Measurements from ENCODE around the gene CYP4F12. TPM values are rescaled to one million over a fixed set of nuclear protein-coding genes. Genes with fewer than 3 reads are reported as not detected.
A peak's percentile ranks its signal among the peaks of the same experiment; 100 is the strongest.
"Not testable (repeated sequence)": the region's sequence is repeated elsewhere in the genome, so short reads cannot be mapped to it uniquely, and the experiment has no call there.

Gene CYP4F12
- total and polyA plus RNA-seq, 4 donors = 2.2 to 7.6 (median 6.0) TPM

- Histone ChIP-seq H3K36me3 (ENCODE audit: control insufficient read depth, insufficient read depth, low read length) (no peaks in the 10 kb centered on the region), H3K27ac (ENCODE audit: low read depth, low read length) (no peak overlapping the region), H3K9me3 (ENCODE audit: control insufficient read depth, insufficient read depth, low read length) (no peaks in the 10 kb centered on the region), H3K27me3 (ENCODE audit: control insufficient read depth, insufficient read depth, low read length) (peaks cover 4% of the 10 kb centered on the region), H3K4me1 (ENCODE audit: control insufficient read depth, insufficient read depth, low read length) (peaks cover 11% of the 10 kb centered on the region), H3K4me3 (ENCODE audit: low read depth, low read length) (no peak overlapping the region)
- 69% methylated on average over 3 of the region's 4 CpGs for WGBS (ENCODE audit: insufficient coverage)
- no peak for DNase-seq (ENCODE audit: low read depth in 4 of 6, low spot score in 6 of 6)
These were observed 3.0 kb upstream of the CYP4F12 start for GRCh38 chr19:15669891-15670290.

GRCh38 chr19:15671237-15671821, 1.6 kb upstream of the CYP4F12 start:
- H3K4me3 ChIP-seq (ENCODE audit: low read depth, low read length) = no peak overlapping the region

DNA sequence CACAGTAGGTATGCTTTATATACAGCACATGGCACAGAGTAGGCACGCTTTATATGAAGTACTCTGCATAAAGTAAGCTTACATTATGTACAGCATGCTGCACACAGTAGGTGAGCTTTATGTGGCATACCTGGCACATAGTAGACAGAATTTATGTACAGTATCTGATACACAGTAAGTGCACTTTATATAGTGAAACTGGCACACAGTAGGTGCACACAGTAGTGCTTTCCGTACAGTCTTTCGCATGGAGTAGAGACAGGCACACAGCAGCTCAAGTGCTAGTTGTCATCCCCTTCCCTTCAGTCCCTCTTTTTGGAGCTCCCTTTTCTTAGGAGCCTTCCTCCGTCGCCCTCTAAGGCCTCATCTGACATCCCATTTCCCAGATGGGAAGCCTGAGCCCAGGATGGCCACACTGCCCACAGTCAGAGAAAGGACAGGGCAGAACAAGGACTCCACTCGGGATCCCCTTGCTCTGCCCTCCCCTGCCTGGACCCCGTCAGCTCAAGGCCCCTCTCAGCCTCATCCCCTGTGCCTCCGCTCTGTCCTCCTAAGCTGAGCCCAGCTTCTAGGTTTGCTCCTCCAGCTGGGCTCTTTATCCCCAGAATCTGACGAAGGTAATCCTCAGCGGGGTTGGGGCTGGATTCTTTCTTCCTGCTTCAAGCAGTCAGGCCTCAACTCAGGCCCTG, 852 bp upstream of the CYP4F12 start:
- Histone ChIP-seq H3K9me3 (ENCODE audit: control insufficient read depth, insufficient read depth, low read length) (no peaks in the 10 kb centered on the region), H3K4me1 (ENCODE audit: control insufficient read depth, insufficient read depth, low read length) (peaks cover 11% of the 10 kb centered on the region), H3K27ac (ENCODE audit: low read depth, low read length) (no peak overlapping the region), H3K36me3 (ENCODE audit: control insufficient read depth, insufficient read depth, low read length) (no peaks in the 10 kb centered on the region), H3K27me3 (ENCODE audit: control insufficient read depth, insufficient read depth, low read length) (peaks cover 4% of the 10 kb centered on the region), H3K4me3 (ENCODE audit: low read depth, low read length) (no peak overlapping the region)
- WGBS (ENCODE audit: insufficient coverage) = 49% methylated on average over 9 of the region's 10 CpGs
- DNase-seq (ENCODE audit: low read depth in 4 of 6, low spot score in 6 of 6) = peak in 1 of 6 donors; percentile 10

More at GRCh38 chr19:15671237-15671821, 1.6 kb upstream of the CYP4F12 start:
- Histone ChIP-seq H3K36me3 (ENCODE audit: control insufficient read depth, insufficient read depth, low read length) (no peaks in the 10 kb centered on the region), H3K27me3 (ENCODE audit: control insufficient read depth, insufficient read depth, low read length) (peaks cover 4% of the 10 kb centered on the region), H3K4me1 (ENCODE audit: control insufficient read depth, insufficient read depth, low read length) (peaks cover 11% of the 10 kb centered on the region), H3K27ac (ENCODE audit: low read depth, low read length) (no peak overlapping the region), H3K9me3 (ENCODE audit: control insufficient read depth, insufficient read depth, low read length) (no peaks in the 10 kb centered on the region)
- 58% methylated on average over 4 of the region's 5 CpGs for WGBS (ENCODE audit: insufficient coverage)
- no peak for DNase-seq (ENCODE audit: low read depth in 4 of 6, low spot score in 6 of 6)

- WGBS (ENCODE audit: insufficient coverage) = 48% methylated on average over 8 of the region's 9 CpGs
- no peaks in the 10 kb centered on the region for H3K9me3 ChIP-seq (ENCODE audit: control insufficient read depth, insufficient read depth, low read length)
- no peaks in the 10 kb centered on the region for H3K36me3 ChIP-seq (ENCODE audit: control insufficient read depth, insufficient read depth, low read length)
- no peak for DNase-seq (ENCODE audit: low read depth in 4 of 6, low spot score in 6 of 6)
- H3K4me3 ChIP-seq (ENCODE audit: low read depth, low read length) = no peak overlapping the region
- no peak overlapping the region for H3K27ac ChIP-seq (ENCODE audit: low read depth, low read length)
- peaks cover 11% of the 10 kb centered on the region for H3K4me1 ChIP-seq (ENCODE audit: control insufficient read depth, insufficient read depth, low read length)
- peaks cover 4% of the 10 kb centered on the region for H3K27me3 ChIP-seq (ENCODE audit: control insufficient read depth, insufficient read depth, low read length)
These were observed 328 bp downstream of the CYP4F12 start for GRCh38 chr19:15673176-15673654.

GRCh38 chr19:15675560-15675959, 2.7 kb downstream of the CYP4F12 start:
- no peak for DNase-seq (ENCODE audit: low read depth in 4 of 6, low spot score in 6 of 6)
- H3K36me3 ChIP-seq (ENCODE audit: control insufficient read depth, insufficient read depth, low read length) = no peaks in the 10 kb centered on the region
- no peak overlapping the region for H3K4me3 ChIP-seq (ENCODE audit: low read depth, low read length)
- no peaks in the 10 kb centered on the region for H3K27me3 ChIP-seq (ENCODE audit: control insufficient read depth, insufficient read depth, low read length)
- 40% methylated on average over 1 of the region's 3 CpGs for WGBS (ENCODE audit: insufficient coverage)
- no peak overlapping the region for H3K27ac ChIP-seq (ENCODE audit: low read depth, low read length)
- peaks cover 11% of the 10 kb centered on the region for H3K4me1 ChIP-seq (ENCODE audit: control insufficient read depth, insufficient read depth, low read length)
- H3K9me3 ChIP-seq (ENCODE audit: control insufficient read depth, insufficient read depth, low read length) = no peaks in the 10 kb centered on the region

DNA sequence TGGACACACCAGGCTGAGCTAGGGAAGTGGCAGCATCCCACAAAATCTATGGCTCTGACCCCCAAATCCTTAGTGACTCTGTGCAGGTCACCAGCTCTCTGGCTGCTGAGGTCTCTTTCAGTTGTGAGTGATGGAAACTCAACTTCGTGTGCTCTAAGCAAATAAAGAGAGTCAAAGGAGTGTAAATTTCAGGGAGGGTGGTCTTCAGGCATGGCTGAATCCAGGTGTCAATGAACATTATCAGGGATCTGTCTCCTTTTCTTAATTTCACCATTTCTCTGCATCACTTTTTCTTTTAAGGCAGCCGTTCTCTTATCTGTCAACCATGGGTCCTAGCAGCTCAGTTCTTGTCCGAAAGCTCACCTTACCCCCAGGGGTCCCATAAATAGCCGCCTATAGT, 6.2 kb downstream of the CYP4F12 start:
- DNase-seq (ENCODE audit: low read depth in 4 of 6, low spot score in 6 of 6) = no peak
- Histone ChIP-seq H3K27me3 (ENCODE audit: control insufficient read depth, insufficient read depth, low read length) (no peaks in the 10 kb centered on the region), H3K9me3 (ENCODE audit: control insufficient read depth, insufficient read depth, low read length) (no peaks in the 10 kb centered on the region), H3K27ac (ENCODE audit: low read depth, low read length) (no peak overlapping the region), H3K36me3 (ENCODE audit: control insufficient read depth, insufficient read depth, low read length) (no peaks in the 10 kb centered on the region), H3K4me3 (ENCODE audit: low read depth, low read length) (no peak overlapping the region), H3K4me1 (ENCODE audit: control insufficient read depth, insufficient read depth, low read length) (no peaks in the 10 kb centered on the region)
- WGBS (ENCODE audit: insufficient coverage) = 30% methylated on average over 2 of the region's 4 CpGs

DNA sequence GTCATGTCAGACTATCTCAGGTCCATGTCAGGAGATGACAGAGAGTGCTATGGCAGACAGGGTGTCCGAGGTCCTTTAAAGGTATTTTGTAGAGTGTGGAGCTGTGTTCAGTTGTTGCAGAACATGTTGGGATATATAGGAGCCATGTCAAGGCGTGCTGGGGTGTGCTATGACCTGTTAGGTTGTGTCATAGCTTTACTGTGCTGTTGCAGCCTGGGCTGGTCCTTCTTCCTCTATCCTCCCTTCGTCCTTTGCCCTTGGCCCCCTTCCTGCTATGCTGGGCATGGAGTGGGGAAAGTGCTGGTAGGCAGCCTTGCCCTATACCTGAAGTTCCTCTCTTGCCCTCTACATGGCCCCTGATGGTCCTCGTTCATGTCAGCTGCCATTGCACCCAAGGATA, 7.0 kb downstream of the CYP4F12 start:
- not testable (repeated sequence) for H3K36me3 ChIP-seq (ENCODE audit: control insufficient read depth, insufficient read depth, low read length); H3K4me1 ChIP-seq (ENCODE audit: control insufficient read depth, insufficient read depth, low read length); DNase-seq (ENCODE audit: low read depth in 4 of 6, low spot score in 6 of 6); H3K9me3 ChIP-seq (ENCODE audit: control insufficient read depth, insufficient read depth, low read length); H3K4me3 ChIP-seq (ENCODE audit: low read depth, low read length); H3K27ac ChIP-seq (ENCODE audit: low read depth, low read length); H3K27me3 ChIP-seq (ENCODE audit: control insufficient read depth, insufficient read depth, low read length)
- 85% methylated on average over 1 of the region's 4 CpGs for WGBS (ENCODE audit: insufficient coverage)

DNA sequence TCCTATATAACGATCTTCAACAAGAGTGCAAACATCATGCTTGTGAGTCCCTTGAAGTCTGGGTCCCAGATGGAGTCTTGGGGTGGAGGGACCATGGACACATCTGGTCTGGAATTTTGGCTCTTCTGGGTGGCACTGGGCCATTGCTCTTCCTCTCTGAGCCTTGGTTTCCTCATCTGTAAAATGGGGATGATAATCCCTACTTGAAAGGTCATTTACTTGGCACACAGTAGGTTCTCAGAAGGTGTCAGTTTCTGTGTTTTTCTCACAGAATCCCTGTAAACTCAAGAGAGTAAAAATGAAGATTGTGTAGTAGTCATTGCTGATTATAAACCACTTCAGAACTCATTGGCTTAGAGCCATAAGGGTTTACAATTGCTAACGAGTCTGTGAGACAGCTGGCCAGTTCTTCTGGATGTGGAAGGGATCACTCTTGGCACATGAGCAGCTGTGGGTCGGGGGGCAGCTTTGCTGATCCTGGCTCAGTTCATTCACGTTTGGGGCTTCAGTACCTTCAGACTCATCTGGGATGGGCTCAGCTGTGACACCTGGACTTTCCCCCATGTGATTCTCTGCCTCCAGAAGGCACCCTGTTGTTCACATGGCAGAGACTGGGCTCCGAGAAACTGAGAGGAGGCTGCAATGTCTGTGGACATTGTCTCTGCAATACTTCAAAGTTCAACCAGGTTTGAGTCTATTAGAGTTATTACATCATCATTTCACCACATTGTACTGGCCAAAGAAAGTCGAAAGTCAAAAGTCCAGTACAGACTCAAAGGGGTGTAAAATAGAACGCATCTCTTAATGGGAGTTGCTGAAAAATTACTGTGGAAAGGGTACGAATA, 7.8 kb downstream of the CYP4F12 start:
- WGBS (ENCODE audit: insufficient coverage) = 45% methylated on average over 4 of the region's 8 CpGs
- no peaks in the 10 kb centered on the region for H3K4me1 ChIP-seq (ENCODE audit: control insufficient read depth, insufficient read depth, low read length)
- no peak for DNase-seq (ENCODE audit: low read depth in 4 of 6, low spot score in 6 of 6)
- no peak overlapping the region for H3K27ac ChIP-seq (ENCODE audit: low read depth, low read length)
- H3K9me3 ChIP-seq (ENCODE audit: control insufficient read depth, insufficient read depth, low read length) = no peaks in the 10 kb centered on the region
- H3K4me3 ChIP-seq (ENCODE audit: low read depth, low read length) = no peak overlapping the region
- peaks cover 3% of the 10 kb centered on the region for H3K27me3 ChIP-seq (ENCODE audit: control insufficient read depth, insufficient read depth, low read length)
- H3K36me3 ChIP-seq (ENCODE audit: control insufficient read depth, insufficient read depth, low read length) = no peaks in the 10 kb centered on the region

- no peak overlapping the region for H3K4me3 ChIP-seq (ENCODE audit: low read depth, low read length)
- no peak for DNase-seq (ENCODE audit: low read depth in 4 of 6, low spot score in 6 of 6)
- H3K27me3 ChIP-seq (ENCODE audit: control insufficient read depth, insufficient read depth, low read length) = peaks cover 3% of the 10 kb centered on the region
- H3K9me3 ChIP-seq (ENCODE audit: control insufficient read depth, insufficient read depth, low read length) = no peaks in the 10 kb centered on the region
- no peaks in the 10 kb centered on the region for H3K36me3 ChIP-seq (ENCODE audit: control insufficient read depth, insufficient read depth, low read length)
- 82% methylated on average over 10 of the region's 10 CpGs for WGBS (ENCODE audit: insufficient coverage)
- no peak overlapping the region for H3K27ac ChIP-seq (ENCODE audit: low read depth, low read length)
- no peaks in the 10 kb centered on the region for H3K4me1 ChIP-seq (ENCODE audit: control insufficient read depth, insufficient read depth, low read length)
These were observed 10.5 kb downstream of the CYP4F12 start for GRCh38 chr19:15683411-15683810.

All from spinal cord (tissue), 10 donors.